Measurements from ENCODE around the gene MUC4. TPM values are rescaled to one million over a fixed set of nuclear protein-coding genes. Genes with fewer than 3 reads are reported as not detected.

Gene MUC4
- total RNA-seq, 1 experiment from 2014 or later, result 0.36 TPM

GRCh38 chr3:195777975-195778374 lies 33.8 kb downstream of the MUC4 start:
- Mint-ChIP-seq H3K4me3 (ENCODE audit: unreplicated experiment) (no peak overlapping the region), H3K27ac (ENCODE audit: unreplicated experiment) (no peak overlapping the region), H3K9me3 (ENCODE audit: unreplicated experiment) (peaks cover 44% of the 10 kb centered on the region), H3K27me3 (ENCODE audit: insufficient read depth, unreplicated experiment) (no peaks in the 10 kb centered on the region), H3K36me3 (ENCODE audit: insufficient read depth, unreplicated experiment) (no peaks in the 10 kb centered on the region), H3K4me1 (ENCODE audit: low read depth, unreplicated experiment) (no peaks in the 10 kb centered on the region)
- no peak for TF ChIP-seq CTCF (IDR thresholded peaks at IDR 0.05; ENCODE audit: insufficient read depth in 1 of 2, low read depth in 1 of 2, low read length in 1 of 2, severe bottlenecking in 1 of 2, unreplicated experiment in 1 of 2)
- no TSS peak for BruUV-seq (replicated peaks)
- H3K4me3 ChIP-seq (ENCODE audit: low read depth, low read length), result no peak overlapping the region
- ChIA-PET POLR2A (no interaction called here), CTCF (no interaction called here)
- H3K36me3 ChIP-seq (ENCODE audit: control insufficient read depth, insufficient read depth, low read length), result no peaks in the 10 kb centered on the region
- H3K4me1 ChIP-seq, result no peaks in the 10 kb centered on the region
- intact Hi-C loops (cut with micrococcal nuclease; ENCODE audit: unreplicated experiment), result no loop called here
- H3K27me3 ChIP-seq (replicated peaks; ENCODE audit: control insufficient read depth, insufficient read depth, low read length), result no peaks in the 10 kb centered on the region
- no peaks in the 10 kb centered on the region for H3K9me3 ChIP-seq
- no peak for DNase-seq

GRCh38 chr3:195774917-195775316 lies 36.8 kb downstream of the MUC4 start:
- no peaks in the 10 kb centered on the region for H3K36me3 Mint-ChIP-seq (ENCODE audit: insufficient read depth, unreplicated experiment)
- no peak overlapping the region for H3K4me3 Mint-ChIP-seq (ENCODE audit: unreplicated experiment)
- CTCF ChIA-PET, result interaction anchor here (0.7 kb wide), 1 partner anchor 14 kb away, joined by 3 read pairs; no protein-coding TSS in a partner anchor
- H3K9me3 Mint-ChIP-seq (ENCODE audit: unreplicated experiment), result peaks cover 32% of the 10 kb centered on the region
- no peak overlapping the region for H3K27ac Mint-ChIP-seq (ENCODE audit: unreplicated experiment)
- BruUV-seq (replicated peaks), result no TSS peak
- Histone ChIP-seq H3K4me1 (no peaks in the 10 kb centered on the region), H3K27me3 (replicated peaks; ENCODE audit: control insufficient read depth, insufficient read depth, low read length) (no peaks in the 10 kb centered on the region), H3K4me3 (ENCODE audit: low read depth, low read length) (no peak overlapping the region), H3K9me3 (no peaks in the 10 kb centered on the region), H3K36me3 (ENCODE audit: control insufficient read depth, insufficient read depth, low read length) (no peaks in the 10 kb centered on the region)
- intact Hi-C loops (cut with micrococcal nuclease; ENCODE audit: unreplicated experiment), result no loop called here
- H3K27me3 Mint-ChIP-seq (ENCODE audit: insufficient read depth, unreplicated experiment), result no peaks in the 10 kb centered on the region
- POLR2A ChIA-PET, result no interaction called here
- H3K4me1 Mint-ChIP-seq (ENCODE audit: low read depth, unreplicated experiment), result no peaks in the 10 kb centered on the region
- TF ChIP-seq CTCF (IDR thresholded peaks at IDR 0.05; ENCODE audit: insufficient read depth in 1 of 2, low read depth in 1 of 2, low read length in 1 of 2, severe bottlenecking in 1 of 2, unreplicated experiment in 1 of 2), result peak; percentile 29 to 54
- peak in 1 of 2 experiments; percentile 60 for DNase-seq

- H3K27ac Mint-ChIP-seq (ENCODE audit: unreplicated experiment), result no peak overlapping the region
- H3K9me3 Mint-ChIP-seq (ENCODE audit: unreplicated experiment), result peaks cover 23% of the 10 kb centered on the region
- no TSS peak for BruUV-seq (replicated peaks)
- Histone ChIP-seq H3K27me3 (replicated peaks; ENCODE audit: control insufficient read depth, insufficient read depth, low read length) (no peaks in the 10 kb centered on the region), H3K36me3 (ENCODE audit: control insufficient read depth, insufficient read depth, low read length) (no peaks in the 10 kb centered on the region), H3K4me3 (ENCODE audit: low read depth, low read length) (no peak overlapping the region), H3K9me3 (no peaks in the 10 kb centered on the region), H3K4me1 (no peaks in the 10 kb centered on the region)
- no peaks in the 10 kb centered on the region for H3K36me3 Mint-ChIP-seq (ENCODE audit: insufficient read depth, unreplicated experiment)
- no peak for TF ChIP-seq CTCF (IDR thresholded peaks at IDR 0.05; ENCODE audit: insufficient read depth in 1 of 2, low read depth in 1 of 2, low read length in 1 of 2, severe bottlenecking in 1 of 2, unreplicated experiment in 1 of 2)
- intact Hi-C loops (cut with micrococcal nuclease; ENCODE audit: unreplicated experiment), result no loop called here
- no peak for DNase-seq
- ChIA-PET POLR2A (no interaction called here), CTCF (interaction anchor here (0.7 kb wide), 1 partner anchor 13 kb away, joined by 3 read pairs; no protein-coding TSS in a partner anchor)
- H3K4me3 Mint-ChIP-seq (ENCODE audit: unreplicated experiment), result no peak overlapping the region
- no peaks in the 10 kb centered on the region for H3K27me3 Mint-ChIP-seq (ENCODE audit: insufficient read depth, unreplicated experiment)
- no peaks in the 10 kb centered on the region for H3K4me1 Mint-ChIP-seq (ENCODE audit: low read depth, unreplicated experiment)
These were observed 37.7 kb downstream of the MUC4 start for GRCh38 chr3:195773956-195774537.

Measured in Caco-2 (cell line).